Body of pancreas (tissue), 4 donors: ENCODE measurements around the gene DHCR7.

Experiments used
- POLR2A ChIP-seq, 3 donors: fragments of 450-650 bp; IDR thresholded peaks; one replicate each; pipeline ENCODE4 v1.6.1; 2016; ENCODE audit warnings: antibody characterized with exemption in 3 of 3, mild to moderate bottlenecking in 2 of 3
- TF ChIP-seq, protein P1 (sequence below), 7 experiments: fragments of 450-650 bp in 4 of 7; fragments of 200-600 bp in 3 of 7; sonication (generic) in 3 of 7; IDR thresholded peaks; one replicate each; pipeline ENCODE4 v1.5.1; 2016 to 2019; ENCODE audit warnings: antibody characterized with exemption in 7 of 7

DNA sequence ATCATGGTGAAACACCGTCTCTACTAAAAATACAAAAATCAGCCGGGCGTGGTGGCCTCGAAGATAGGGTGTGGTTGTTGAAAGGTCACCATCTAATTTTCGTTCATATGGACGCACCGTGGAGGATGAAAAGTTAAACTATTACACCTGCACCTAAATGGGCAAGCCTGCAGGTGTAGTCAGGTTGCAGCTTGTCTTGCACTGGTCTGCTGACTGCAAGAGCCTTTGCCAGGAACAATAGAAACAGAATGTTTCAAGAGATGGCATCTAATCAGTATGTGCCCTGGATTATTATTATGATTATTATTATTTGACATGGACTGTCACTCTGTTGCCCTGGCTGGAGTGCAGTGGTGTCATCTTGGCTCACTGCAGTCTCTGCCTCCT is 5.7 kb upstream of the DHCR7 start:
- no peak for TF ChIP-seq POLR2A (IDR thresholded peaks at IDR 0.05)
- TF ChIP-seq, protein P1, sequence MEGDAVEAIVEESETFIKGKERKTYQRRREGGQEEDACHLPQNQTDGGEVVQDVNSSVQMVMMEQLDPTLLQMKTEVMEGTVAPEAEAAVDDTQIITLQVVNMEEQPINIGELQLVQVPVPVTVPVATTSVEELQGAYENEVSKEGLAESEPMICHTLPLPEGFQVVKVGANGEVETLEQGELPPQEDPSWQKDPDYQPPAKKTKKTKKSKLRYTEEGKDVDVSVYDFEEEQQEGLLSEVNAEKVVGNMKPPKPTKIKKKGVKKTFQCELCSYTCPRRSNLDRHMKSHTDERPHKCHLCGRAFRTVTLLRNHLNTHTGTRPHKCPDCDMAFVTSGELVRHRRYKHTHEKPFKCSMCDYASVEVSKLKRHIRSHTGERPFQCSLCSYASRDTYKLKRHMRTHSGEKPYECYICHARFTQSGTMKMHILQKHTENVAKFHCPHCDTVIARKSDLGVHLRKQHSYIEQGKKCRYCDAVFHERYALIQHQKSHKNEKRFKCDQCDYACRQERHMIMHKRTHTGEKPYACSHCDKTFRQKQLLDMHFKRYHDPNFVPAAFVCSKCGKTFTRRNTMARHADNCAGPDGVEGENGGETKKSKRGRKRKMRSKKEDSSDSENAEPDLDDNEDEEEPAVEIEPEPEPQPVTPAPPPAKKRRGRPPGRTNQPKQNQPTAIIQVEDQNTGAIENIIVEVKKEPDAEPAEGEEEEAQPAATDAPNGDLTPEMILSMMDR (IDR thresholded peaks at IDR 0.05), result no peak
